Adrenal gland (tissue), 5 donors: ENCODE results near the gene UBN1.

Source experiments
- CTCF ChIP-seq, 6 experiments: fragments of 450-650 bp in 4 of 6; fragments of 200-600 bp in 2 of 6; sonication (generic) in 1 of 6; IDR thresholded peaks; 1 replicate in 5 of 6; 2 replicates in 1 of 6; pipeline versions ENCODE4 v1.5.1 to v1.8.0; 2016 to 2021; ENCODE audit warnings: antibody characterized with exemption in 6 of 6, mild to moderate bottlenecking in 2 of 6, moderate library complexity in 1 of 6
- POLR2A ChIP-seq, 2 donors: fragments of 450-650 bp; IDR thresholded peaks; one replicate each; pipeline ENCODE4 v1.6.1; 2017; ENCODE audit warnings: antibody characterized with exemption in 2 of 2, mild to moderate bottlenecking in 2 of 2, moderate library complexity in 1 of 2
- donor health status: DM: no; HTN: no; CAD: no.

- TF ChIP-seq CTCF (IDR thresholded peaks at IDR 0.05), result no peak
- no peak for TF ChIP-seq POLR2A (IDR thresholded peaks at IDR 0.05)
Measured at GRCh38 chr16:4871071-4871470, 23.8 kb downstream of the UBN1 start.
